ENCODE data around the gene PMPCA.
"Not testable (repeated sequence)": the region's sequence is repeated elsewhere in the genome, so short reads cannot be mapped to it uniquely, and the experiment has no call there.

The PMPCA gene

GRCh38 chr9:136412962-136413361, 2.5 kb downstream of the PMPCA start:
- no peak for DNase-seq (ENCODE audit: low read depth in 2 of 2)

- no peak for DNase-seq (ENCODE audit: low read depth in 2 of 2)
Measured at GRCh38 chr9:136416427-136416826, 6.0 kb downstream of the PMPCA start.

DNA sequence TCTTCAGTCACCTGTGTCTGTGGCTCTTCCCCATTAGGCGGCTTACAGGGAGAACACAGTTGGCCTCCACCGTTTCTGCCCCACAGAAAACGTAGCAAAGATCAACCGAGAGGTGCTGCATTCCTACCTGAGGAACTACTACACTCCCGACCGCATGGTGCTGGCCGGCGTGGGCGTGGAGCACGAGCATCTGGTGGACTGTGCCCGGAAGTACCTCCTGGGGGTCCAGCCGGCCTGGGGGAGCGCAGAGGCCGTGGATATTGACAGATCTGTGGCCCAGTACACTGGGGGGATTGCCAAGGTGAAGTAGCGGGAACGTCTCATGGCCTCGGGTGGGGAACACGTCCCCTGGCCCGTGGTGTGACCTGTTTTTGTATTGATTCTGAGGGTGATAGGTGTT, 6.5 kb downstream of the PMPCA start:
- DNase-seq (ENCODE audit: low read depth in 2 of 2): no peak

GRCh38 chr9:136418182-136419091, 8.0 kb downstream of the PMPCA start:
- no peak for DNase-seq (ENCODE audit: low read depth in 2 of 2)

DNA sequence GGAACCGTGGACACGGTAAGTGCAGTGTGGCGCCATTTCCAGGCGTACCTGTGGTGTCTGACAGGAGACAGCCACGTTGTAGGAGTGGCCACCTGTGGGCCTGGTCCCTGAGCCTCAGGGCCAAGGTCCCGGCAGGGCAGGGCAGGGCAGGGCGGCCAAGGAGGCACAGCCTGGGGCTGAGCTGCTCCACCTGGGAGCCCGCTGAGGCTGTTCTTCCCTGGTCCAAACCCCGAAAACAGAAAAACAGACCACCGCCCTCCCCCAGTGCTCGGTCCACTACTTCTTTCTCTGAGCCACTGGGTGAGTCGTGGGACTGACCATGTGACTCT, 8.6 kb downstream of the PMPCA start:
- DNase-seq (ENCODE audit: low read depth in 2 of 2): no peak

DNA sequence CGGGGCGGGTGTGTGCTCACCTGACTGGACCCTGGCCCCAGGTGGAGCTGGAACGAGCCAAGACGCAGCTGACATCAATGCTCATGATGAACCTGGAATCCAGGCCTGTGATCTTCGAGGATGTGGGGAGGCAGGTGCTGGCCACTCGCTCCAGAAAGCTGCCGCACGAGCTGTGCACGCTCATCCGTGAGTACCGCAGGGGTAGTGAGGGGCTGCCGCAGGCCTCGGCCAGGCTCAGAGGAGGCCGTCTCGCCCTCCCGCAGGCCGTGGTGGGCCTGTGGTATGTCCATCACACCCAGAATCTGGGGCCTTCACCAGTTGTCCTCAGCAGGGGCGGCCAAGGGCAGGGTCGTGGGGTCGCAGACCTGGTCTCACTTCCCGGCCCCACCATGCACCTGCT, 11.3 kb downstream of the PMPCA start:
- no peak for DNase-seq (ENCODE audit: low read depth in 2 of 2)

GRCh38 chr9:136422876-136423275, 12.4 kb downstream of the PMPCA start:
- DNase-seq (ENCODE audit: low read depth in 2 of 2): no peak

DNA sequence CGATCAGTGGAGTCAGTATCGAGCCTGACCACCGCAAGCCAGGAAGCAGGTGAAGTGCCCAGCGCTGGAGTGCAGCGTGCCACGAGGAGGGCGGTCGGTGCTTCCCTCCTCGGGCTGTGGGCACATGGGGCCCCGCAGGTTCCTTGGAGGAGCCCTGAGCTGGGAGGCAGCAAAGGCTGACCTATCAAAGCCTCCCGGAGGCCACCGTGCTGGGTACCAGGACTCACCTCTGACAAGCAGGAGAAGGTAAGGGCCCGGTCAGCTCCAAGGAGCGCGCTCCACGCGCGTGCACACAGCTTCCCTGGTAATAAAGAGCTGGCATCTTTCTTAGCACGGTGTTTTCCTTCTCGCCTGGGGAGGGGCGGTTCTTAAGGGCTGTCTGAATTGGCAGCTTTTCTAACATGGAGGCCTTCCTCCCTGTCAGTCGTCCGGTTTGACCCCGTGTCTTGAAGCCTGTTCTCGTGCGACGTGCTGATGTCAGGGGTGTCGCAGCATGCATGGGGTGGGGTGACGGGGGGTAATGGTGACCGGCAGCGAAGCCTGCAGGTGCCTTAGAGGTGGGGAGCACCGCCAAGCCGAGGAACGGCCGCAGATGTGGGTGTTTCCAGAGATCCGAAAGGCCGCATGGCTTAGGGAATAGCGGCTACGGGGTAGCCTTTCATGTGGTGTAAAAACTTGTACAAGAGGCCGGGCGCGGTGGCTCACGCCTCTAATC, 13.1 kb downstream of the PMPCA start:
- DNase-seq (ENCODE audit: low read depth in 2 of 2): no peak

DNA sequence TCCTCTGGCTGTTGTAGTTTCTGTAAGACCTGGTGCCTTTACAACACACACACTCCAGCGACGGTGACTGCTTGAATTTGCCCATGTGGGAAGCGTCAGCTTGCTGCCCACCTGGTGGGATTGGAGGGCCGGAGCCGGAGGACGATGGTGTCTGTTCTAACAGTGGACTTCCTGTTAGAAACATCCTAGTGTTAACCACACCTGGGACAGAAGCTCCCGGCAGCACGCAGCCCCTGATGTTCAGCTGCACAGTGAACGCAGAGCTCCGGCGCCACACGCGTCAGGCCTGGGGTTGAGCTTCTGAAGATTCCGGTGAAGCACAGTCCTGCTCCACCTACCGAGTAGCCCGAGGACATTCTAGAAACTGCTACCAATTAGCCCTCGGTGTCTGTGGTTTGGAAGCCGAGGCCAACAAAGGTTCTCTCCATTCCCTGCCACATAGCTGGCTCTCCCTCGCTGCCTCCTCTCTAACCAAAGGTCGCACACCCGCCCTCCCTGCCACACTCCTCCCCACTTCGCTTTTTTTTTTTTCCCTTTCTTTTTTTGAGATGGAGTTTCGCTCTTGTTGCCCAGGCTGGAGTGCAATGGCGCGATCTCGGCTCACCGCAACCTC, 14.4 kb downstream of the PMPCA start:
- DNase-seq (ENCODE audit: low read depth in 2 of 2): no peak

DNA sequence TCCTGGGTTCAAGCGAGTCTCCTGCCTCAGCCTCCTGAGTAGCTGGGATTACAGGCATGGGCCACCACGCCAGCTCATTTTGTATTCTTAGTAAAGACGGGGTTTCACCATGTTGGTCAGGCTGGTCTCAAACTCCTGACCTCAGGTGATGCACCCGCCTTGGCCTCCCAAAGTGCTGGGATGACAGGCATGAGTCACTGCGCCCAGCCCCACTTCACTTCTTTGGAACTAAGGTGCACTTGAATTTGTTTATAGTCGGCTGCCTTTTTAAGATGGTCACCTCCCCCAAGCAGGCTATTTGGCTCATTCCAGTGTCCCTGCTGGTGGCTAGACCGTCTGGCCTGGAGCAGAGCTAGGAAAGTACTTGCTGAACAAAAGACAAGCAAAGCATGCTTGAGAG, 14.9 kb downstream of the PMPCA start:
- DNase-seq (ENCODE audit: low read depth in 2 of 2): not testable (repeated sequence)

DNA sequence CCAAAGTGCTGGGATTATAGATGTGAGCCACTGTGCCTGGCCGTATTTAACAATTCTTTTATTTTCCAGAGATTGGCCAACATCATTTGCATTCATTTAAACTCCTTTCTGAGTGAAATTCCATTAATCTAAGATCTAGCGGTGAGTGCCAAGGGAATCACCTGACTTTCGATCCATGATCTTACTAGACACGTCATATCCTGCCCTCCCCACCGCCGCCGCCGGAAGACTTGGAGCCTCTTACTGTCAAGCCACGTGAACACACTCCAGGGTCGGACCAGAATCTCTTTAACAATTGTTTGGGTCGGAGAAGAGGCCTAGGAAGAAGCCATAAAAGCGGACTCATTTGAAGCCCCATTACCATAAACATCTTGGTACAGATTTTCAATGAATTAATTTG, 16.3 kb downstream of the PMPCA start:
- DNase-seq (ENCODE audit: low read depth in 2 of 2): no peak

GRCh38 chr9:136429075-136429628, 18.7 kb downstream of the PMPCA start:
- no peak for DNase-seq (ENCODE audit: low read depth in 2 of 2)

GRCh38 chr9:136429683-136430491, 19.4 kb downstream of the PMPCA start:
- DNase-seq (ENCODE audit: low read depth in 2 of 2): no peak

DNA sequence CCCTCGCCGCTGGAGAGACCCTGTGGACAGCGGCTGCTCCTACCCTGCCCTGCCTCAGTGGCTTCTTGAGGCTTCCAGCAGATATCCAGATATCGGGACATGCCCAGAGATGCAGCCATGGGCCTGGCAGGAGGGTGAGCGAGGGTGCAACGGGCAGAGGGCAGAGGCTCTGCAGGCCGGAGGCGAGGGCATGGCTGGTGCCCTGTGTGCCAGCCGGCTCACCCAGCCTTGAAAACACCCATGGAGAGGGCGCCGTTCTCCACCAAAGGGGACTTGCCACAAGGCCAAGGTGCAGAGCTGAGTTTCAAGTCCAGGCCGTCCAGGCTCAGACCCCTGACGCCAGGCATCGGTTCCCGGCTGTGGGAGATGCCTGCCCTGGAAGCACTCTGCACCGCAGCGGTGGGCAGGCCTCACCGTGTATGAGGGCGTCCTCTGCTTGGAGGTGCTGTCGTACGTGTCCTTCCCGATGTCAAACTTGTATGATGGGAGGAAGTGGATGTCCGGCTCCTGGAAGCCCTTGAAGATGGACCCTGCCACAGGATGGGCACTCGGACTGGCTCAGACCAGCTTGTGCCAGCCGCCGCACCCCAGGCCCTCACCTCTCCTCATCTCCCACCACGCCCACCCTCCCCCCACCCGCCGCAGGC, 20.3 kb downstream of the PMPCA start:
- DNase-seq (ENCODE audit: low read depth in 2 of 2): no peak

GRCh38 chr9:136431782-136432350, 21.4 kb downstream of the PMPCA start:
- DNase-seq (ENCODE audit: low read depth in 2 of 2): no peak

DNA sequence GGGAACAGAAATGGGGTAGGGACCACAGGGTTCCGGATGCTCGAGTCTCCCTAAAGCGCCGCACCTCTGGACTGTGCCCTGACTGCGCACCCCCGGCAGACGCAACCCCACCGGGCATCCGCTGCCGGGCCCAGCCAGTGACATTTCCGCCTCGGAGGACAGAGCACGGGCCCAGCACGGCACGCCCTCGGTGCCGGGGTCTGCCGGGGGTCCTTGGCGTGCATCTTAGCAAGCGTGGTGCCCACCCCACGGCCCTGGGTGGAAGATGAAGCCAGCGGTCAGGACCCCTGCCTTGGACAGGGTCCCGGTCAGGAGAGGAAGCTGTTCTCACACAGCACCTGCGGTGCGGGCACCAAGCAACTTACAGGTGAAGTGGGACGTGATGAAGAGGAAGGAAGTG, 22.1 kb downstream of the PMPCA start:
- DNase-seq (ENCODE audit: low read depth in 2 of 2): no peak

GRCh38 chr9:136433043-136433715, 22.7 kb downstream of the PMPCA start:
- DNase-seq (ENCODE audit: low read depth in 2 of 2): no peak

- no peak for DNase-seq (ENCODE audit: low read depth in 2 of 2)
Measured at GRCh38 chr9:136433849-136434579, 23.6 kb downstream of the PMPCA start.

DNA sequence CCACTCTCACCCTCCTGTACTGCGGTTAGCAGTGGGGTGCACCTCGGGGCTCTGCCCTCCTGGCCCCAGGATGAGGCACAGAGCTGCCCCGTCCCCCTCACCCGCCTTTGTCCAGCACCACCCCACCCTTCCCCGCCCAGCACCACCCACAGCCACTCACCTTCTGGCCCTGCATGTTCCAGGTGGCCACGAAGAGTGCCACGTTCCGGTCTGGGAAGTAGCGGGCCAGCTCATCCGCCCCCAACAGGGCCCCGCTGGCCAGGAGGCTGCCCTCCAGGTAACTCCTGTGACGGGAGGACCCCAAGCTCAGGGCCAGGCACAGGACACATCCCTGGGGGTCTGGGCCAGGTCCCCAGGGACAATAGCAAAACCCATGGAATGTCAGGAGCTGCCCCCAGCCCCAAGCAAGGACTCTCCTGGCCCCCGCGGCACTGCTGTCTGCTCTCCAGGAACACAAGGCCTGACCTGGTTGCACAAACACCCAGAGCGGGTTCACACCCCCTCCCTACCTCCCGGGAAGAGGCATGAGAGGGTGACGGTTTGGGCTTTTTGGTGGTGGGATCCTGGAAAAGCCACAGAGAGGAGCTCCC, 24.2 kb downstream of the PMPCA start:
- no peak for DNase-seq (ENCODE audit: low read depth in 2 of 2)

Data from fibroblast of skin of left biceps (primary cell).